Esophagus squamous epithelium (tissue), 5 donors: ENCODE data around the gene UNKL. TPM values are rescaled to one million over a fixed set of nuclear protein-coding genes. Genes with fewer than 3 reads are reported as not detected.

ENCODE experiments used
- DNase-seq: peaks from one replicate; lab custom pipeline; 2025; lab: John Stamatoyannopoulos, UW
- H3K27ac ChIP-seq, 4 donors: fragments of 200-600 bp; sonication (generic); one replicate each; pipeline ENCODE4 v1.5.1; 2016 to 2019; ENCODE audit warnings: mild to moderate bottlenecking in 1 of 4
- H3K27me3 ChIP-seq, 4 donors: fragments of 200-600 bp; sonication (generic); 1 replicate in 3 of 4; 2 replicates in 1 of 4; pipeline versions ENCODE4 v1.5.1 to v1.6.0; 2017 to 2021; ENCODE audit warnings: antibody characterized with exemption in 1 of 4
- H3K36me3 ChIP-seq, 3 donors: fragments of 200-600 bp; sonication (generic); one replicate each; pipeline ENCODE4 v1.5.1; 2016 to 2019
- H3K4me1 ChIP-seq, 3 donors: fragments of 200-600 bp; sonication (generic); one replicate each; pipeline ENCODE4 v1.5.1; 2017 to 2019
- H3K4me3 ChIP-seq, 4 donors: fragments of 200-600 bp; sonication (generic); 1 replicate in 3 of 4; 2 replicates in 1 of 4; pipeline ENCODE4 v1.5.1; 2016 to 2019; ENCODE audit warnings: mild to moderate bottlenecking in 2 of 4, moderate library complexity in 1 of 4
- H3K9me3 ChIP-seq, 3 donors: fragments of 200-600 bp; sonication (generic); one replicate each; pipeline ENCODE4 v1.5.1; 2016 to 2019
- POLR2A ChIP-seq, 4 donors: fragments of 450-650 bp; IDR thresholded peaks; one replicate each; pipeline ENCODE4 v1.6.1; 2017; ENCODE audit warnings: antibody characterized with exemption in 4 of 4, mild to moderate bottlenecking in 4 of 4, moderate library complexity in 3 of 4
- WGBS, 2 donors: methylation state at CpG; one replicate each; pipeline ENCODE4 v1.1.5; 2018; 5-methylcytosine and 5-hydroxymethylcytosine counted together
- intact Hi-C: fragments of 100-400 bp; cut with DNase I; formaldehyde crosslinking; loops from one replicate; pipeline ENCODE4 v1.15.0; 2022
- total RNA-seq, 4 donors: library from RNA; depleted of rRNA; stranded (reverse); fragments of >200 nt; gene quantifications; one replicate each; pipeline ENCODE4 v1.1.0, GENCODE V29; 2016
- TF ChIP-seq, protein P1 (sequence below), 6 experiments: fragments of 450-650 bp in 4 of 6; fragments of 200-600 bp in 2 of 6; sonication (generic) in 2 of 6; IDR thresholded peaks; one replicate each; pipeline ENCODE4 v1.5.1; 2016 to 2019; ENCODE audit warnings: antibody characterized with exemption in 6 of 6, mild to moderate bottlenecking in 4 of 6, moderate library complexity in 4 of 6
- donor health status: DM: yes; HTN: yes; CAD: no.

Gene UNKL
- total RNA-seq, 4 donors from 2014 or later: 5.9 to 17.2 (median 10.6) TPM

DNA sequence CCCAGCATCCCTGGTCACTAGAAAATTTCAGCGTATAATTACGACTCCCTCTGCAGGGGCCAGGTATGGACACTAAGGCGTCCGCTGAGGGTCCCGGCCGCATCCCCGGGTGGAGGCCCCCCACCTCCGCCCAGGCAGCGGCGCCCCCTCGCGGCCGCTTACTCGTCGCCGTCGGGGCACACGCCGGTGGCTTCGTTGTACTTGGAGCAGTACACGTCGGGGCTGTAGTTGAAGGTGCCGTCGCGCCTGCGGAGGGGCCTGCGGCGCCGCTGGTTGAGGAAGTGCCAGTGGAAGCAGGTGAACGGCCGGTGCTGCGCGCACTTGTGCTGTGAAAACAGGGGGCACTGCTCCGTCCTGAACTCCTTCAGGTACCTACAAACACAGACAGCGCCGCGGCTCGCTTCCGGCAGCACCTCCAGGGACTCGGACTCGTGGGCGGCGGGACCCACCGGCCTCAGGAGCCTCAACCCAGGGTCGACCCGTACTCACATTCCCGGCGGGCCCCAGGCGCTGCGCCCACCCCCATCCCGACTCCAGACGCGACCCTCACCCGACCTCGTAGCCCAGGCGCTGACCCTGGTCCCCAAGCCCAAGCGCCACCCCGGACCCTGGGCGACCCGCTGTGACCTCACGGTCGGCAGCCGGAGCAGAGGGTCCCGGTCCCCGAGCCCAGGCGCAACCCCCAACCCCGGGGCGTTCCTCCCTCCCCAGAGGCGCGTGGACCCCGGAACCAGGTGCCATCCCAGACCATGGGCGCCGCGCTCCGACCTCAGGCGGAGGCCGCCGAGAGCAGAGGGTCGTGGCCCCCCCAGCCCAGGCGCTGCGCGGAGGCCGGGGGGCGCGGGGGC, 596 bp downstream of the UNKL start:
- H3K4me1 ChIP-seq: peaks cover 9 to 72% (median 17%) of the 10 kb centered on the region in 3 donors
- H3K27me3 ChIP-seq: no peaks in the 10 kb centered on the region
- TF ChIP-seq, protein P1, sequence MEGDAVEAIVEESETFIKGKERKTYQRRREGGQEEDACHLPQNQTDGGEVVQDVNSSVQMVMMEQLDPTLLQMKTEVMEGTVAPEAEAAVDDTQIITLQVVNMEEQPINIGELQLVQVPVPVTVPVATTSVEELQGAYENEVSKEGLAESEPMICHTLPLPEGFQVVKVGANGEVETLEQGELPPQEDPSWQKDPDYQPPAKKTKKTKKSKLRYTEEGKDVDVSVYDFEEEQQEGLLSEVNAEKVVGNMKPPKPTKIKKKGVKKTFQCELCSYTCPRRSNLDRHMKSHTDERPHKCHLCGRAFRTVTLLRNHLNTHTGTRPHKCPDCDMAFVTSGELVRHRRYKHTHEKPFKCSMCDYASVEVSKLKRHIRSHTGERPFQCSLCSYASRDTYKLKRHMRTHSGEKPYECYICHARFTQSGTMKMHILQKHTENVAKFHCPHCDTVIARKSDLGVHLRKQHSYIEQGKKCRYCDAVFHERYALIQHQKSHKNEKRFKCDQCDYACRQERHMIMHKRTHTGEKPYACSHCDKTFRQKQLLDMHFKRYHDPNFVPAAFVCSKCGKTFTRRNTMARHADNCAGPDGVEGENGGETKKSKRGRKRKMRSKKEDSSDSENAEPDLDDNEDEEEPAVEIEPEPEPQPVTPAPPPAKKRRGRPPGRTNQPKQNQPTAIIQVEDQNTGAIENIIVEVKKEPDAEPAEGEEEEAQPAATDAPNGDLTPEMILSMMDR (IDR thresholded peaks at IDR 0.05): peak; percentile 49 to 77 (median 60)
- TF ChIP-seq POLR2A (IDR thresholded peaks at IDR 0.05): no peak
- H3K36me3 ChIP-seq: peaks cover 0 to 49% (median 0%) of the 10 kb centered on the region in 3 donors
- DNase-seq: peak; percentile 18
- WGBS, 2 donors: 18 to 40% methylated on average over 2 to 7 of the region's 85 CpGs
- peak overlapping the region; percentile 79 to 95 (median 86) for H3K4me3 ChIP-seq
- peak overlapping the region; percentile 94 to 97 (median 96) for H3K27ac ChIP-seq
- no peaks in the 10 kb centered on the region for H3K9me3 ChIP-seq
- intact Hi-C loops: no loop called here

DNA sequence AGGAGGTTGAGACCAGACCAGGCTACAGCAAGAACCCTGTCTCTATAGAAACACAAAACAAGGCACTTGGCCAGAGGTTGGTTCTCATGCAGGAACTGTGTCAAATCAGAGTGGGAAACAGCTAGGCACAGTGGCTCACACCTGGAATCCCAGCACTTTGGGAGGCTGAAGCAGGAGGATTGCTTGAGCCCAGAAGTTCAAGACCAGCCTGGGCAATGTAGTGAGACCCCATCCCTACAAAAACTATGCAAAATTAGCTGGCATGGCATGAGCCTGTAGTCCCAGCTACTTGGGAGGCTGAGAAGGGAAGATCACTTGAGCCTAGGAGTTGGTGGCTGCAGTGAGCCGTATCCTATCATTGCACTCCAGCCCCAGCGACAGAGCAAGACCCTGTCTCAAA, 1.7 kb downstream of the UNKL start:
- TF ChIP-seq, protein P1 (IDR thresholded peaks at IDR 0.05): no peak
- no peak for TF ChIP-seq POLR2A (IDR thresholded peaks at IDR 0.05)
- Histone ChIP-seq H3K27me3 (no peaks in the 10 kb centered on the region), H3K9me3 (no peaks in the 10 kb centered on the region), H3K36me3 (peaks cover 0 to 39% (median 0%) of the 10 kb centered on the region in 3 donors), H3K4me1 (peaks cover 20 to 72% (median 24%) of the 10 kb centered on the region in 3 donors), H3K27ac (no peak overlapping the region), H3K4me3 (no peak overlapping the region)
- no CpG with 5 or more reads among the region's 2 CpGs for WGBS, 2 donors
- DNase-seq: no peak
- intact Hi-C loops: no loop called here

DNA sequence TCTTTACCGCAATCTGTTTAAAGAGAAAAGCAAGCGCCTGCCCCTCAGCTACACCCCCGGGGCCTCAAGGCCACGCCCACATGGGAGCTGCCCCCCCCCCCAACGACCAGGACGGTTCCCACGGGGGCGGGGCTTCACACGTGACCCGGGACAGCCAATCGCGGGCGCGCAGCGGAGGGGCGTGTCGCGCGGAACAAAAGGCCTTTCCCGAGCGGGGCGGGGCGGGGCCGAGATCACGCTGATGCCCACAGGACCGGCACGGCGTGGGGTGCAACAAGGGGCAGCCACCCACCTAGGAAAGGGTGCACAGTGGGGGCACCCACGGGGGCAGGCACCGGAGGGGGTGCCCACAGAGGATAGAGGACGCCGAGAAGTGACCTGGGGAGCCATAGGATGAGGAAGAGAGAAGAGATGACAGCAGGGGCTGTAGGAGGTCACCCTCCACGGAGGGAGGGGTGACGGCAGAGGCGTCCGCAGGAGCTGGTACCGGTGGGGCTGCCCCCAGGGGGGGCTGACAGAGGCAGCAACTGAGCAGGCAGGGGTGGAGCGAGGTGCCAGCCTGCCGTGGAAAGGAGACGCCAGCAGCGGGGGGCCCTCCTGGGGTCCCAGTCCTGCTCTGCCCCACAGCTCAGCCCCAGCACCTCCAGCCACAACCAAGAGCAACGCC, 6.2 kb downstream of the UNKL start:
- peaks cover 0 to 69% (median 0%) of the 10 kb centered on the region in 3 donors for H3K36me3 ChIP-seq
- intact Hi-C loops: no loop called here
- H3K4me1 ChIP-seq: peaks cover 15 to 46% (median 19%) of the 10 kb centered on the region in 3 donors
- no peaks in the 10 kb centered on the region for H3K9me3 ChIP-seq
- WGBS, 2 donors: 6 to 8% methylated on average over 13 to 21 of the region's 42 CpGs
- H3K4me3 ChIP-seq: peak overlapping the region; percentile 21 to 63 (median 47)
- TF ChIP-seq, protein P1 (IDR thresholded peaks at IDR 0.05): peak in 1 of 6 experiments; percentile 4
- TF ChIP-seq POLR2A (IDR thresholded peaks at IDR 0.05): no peak
- no peaks in the 10 kb centered on the region for H3K27me3 ChIP-seq
- DNase-seq: peak; percentile 54
- H3K27ac ChIP-seq: peak overlapping the region; percentile 55 to 73 (median 66)

DNA sequence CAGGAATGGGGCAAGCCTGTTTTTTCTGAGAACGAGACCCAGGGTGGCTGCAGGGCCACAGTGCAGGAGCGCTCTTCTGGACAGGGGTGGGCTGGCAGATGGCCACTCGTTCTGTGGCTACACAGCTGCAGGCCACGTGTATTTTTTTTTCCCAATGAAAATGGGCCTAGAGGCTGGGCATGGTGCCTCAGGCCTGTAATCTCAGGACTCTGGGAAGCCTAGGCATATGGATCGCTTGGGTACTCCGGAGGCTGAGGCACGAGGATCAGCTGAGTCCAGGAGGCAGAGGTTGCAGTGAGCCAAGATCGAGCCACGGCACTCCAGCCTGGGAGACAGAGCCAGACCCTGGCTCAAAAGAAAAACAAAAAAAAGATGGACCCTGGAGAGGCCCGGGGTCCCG, 6.8 kb downstream of the UNKL start:
- Histone ChIP-seq H3K9me3 (no peaks in the 10 kb centered on the region), H3K36me3 (peaks cover 0 to 72% (median 4%) of the 10 kb centered on the region in 3 donors), H3K4me1 (peaks cover 15 to 41% (median 17%) of the 10 kb centered on the region in 3 donors), H3K27me3 (no peaks in the 10 kb centered on the region), H3K4me3 (peak overlapping the region; percentile 2 to 63 (median 47)), H3K27ac (peak overlapping the region in 3 of 4 donors; percentile 56 to 73 (median 73))
- no peak for DNase-seq
- intact Hi-C loops: no loop called here
- TF ChIP-seq POLR2A (IDR thresholded peaks at IDR 0.05): no peak
- WGBS, 2 donors: 35 to 40% methylated on average over 10 of the region's 11 CpGs

DNA sequence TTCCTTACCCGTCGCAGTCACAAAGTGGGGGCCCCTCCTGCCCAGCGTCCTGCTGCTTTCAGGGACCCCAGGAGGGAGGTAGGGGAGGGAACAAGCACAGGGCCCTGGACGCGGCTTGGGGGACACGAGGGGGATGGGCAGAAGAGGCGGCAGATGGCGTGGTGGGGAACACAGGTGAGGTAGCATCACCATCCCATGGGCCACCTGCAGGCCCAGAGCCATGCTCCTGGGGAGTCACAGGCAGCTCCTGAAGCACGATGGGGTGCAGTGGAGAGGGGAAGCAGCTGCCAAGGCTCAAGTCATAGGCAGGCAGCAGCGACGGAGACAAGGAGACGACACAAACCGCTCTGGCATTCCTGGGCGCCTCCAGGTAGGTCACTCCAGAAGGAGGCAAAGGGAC, 10.8 kb downstream of the UNKL start:
- Histone ChIP-seq H3K4me1 (peaks cover 9 to 14% (median 13%) of the 10 kb centered on the region in 3 donors), H3K9me3 (no peaks in the 10 kb centered on the region), H3K36me3 (peaks cover 11 to 81% (median 34%) of the 10 kb centered on the region in 3 donors), H3K27me3 (no peaks in the 10 kb centered on the region), H3K27ac (no peak overlapping the region), H3K4me3 (no peak overlapping the region)
- TF ChIP-seq, protein P1 (IDR thresholded peaks at IDR 0.05): no peak
- no peak for TF ChIP-seq POLR2A (IDR thresholded peaks at IDR 0.05)
- WGBS, 2 donors: 91 to 94% methylated on average over 11 to 13 of the region's 14 CpGs
- DNase-seq: no peak
- intact Hi-C loops: no loop called here
